Activated CD8-positive, alpha-beta memory T cell treated with anti-CD3 and anti-CD28 coated beads, Interleukin-2, amount 50 U/mL, for 1 hour (primary cell): ENCODE results near the gene ADSS2.
"Not testable (repeated sequence)": the region's sequence is repeated elsewhere in the genome, so short reads cannot be mapped to it uniquely, and the experiment has no call there.

Experiments
- DNase-seq: peaks from one replicate; pipeline ENCODE4 v3.0.0-alpha.2; 2020; ENCODE audit errors: extremely low read depth

ADSS2 gene

DNA sequence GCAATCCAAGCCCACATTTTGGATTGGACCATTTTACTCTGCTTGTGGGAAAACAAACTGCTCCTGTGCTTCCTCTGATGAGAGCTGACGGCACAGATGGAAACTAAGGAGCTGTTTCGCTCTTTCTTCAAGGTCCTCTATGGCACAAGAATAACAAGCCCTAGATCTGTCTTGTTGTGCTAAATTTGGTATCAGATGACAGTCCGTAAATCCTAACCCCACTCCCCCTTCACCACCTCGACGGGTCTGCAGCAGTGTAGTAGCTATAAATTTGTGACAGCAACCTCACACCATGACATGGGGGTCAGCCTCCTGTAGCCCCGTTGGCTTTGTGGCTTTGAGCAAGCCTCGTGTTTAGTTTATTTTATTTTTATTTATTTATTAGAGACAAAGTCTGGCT is 85.9 kb downstream of the ADSS2 start:
- no peak for DNase-seq

DNA sequence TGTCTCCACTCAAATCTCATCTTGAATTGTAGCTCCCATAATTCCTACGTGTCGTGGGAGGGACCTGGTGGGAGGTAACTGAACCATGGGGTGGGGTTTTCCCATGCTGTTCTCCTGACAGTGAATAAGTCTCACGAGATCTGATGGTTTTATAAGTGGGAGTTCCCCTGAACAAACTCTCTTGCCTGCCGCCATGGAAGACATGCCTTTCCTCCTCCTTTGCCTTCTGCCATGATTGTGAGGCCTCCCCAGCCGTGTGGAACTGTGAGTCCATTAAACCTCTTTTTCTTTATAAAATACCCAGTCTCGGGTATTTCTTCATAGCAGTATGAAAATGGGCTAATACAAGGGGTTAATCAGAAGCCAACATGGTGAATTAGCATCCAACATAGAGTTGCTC is 86.4 kb downstream of the ADSS2 start:
- not testable (repeated sequence) for DNase-seq

DNA sequence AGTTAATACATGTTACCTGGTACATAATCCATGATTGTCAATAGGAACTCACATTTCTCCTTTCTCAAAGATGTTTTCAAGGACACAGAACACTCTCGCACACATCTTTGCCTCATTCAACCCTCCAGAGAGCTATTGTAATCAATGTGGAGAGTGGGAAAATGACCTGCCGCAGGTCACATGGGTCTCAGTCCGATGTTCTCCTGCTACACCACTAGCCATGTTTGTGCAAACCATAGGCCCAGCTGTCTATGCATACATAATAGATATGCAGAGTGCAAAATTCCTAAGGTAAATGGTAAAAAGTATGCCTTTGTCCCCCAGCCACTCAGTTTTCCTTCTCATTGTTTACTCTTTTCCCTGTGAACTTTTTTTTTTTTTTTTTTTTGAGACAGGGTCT is 89.2 kb downstream of the ADSS2 start:
- no peak for DNase-seq

DNA sequence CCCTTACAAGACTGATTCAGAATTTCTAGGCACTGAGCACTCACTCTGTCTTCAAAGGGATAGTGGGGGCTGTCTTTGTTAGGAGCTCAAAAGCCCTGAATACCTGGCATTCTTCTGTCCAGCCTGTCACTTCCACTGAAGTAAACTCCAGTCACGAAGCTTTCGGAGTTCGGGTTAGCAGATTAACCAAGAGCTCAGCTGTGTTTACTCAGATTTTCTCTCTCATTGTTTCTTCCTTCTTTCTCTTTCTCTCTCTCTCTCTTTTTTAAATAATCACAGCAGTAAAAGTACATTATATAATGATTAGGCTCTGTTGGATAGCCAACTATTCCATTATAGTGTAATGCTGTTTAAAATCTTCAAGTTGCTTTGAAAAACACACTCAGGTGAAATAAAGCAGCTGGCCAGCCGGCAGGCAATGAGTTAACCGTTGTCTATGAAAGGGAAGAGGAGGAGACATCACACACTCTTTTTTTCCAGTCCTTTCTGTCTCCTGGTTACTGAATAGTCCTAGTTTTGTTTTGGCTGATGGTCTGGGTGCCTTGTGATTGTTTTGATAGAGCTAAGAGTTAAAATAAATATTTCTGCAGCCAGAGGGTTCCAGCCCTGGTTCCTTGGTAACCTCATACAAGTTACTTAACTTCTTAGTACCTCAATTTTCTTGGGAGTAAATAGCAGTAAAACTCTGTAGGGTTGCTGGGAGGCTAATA is 89.8 kb downstream of the ADSS2 start:
- no peak for DNase-seq
